Raji (cell line): Measurements from ENCODE around the gene KLF4.

Source experiments
- POLR2A ChIP-seq: IDR thresholded peaks from 2 replicates; pipeline ENCODE4 v1.6.1; 2011; ENCODE audit warnings: low read depth, low read length, control low read depth; ENCODE audit not compliant: insufficient read depth

The KLF4 gene

DNA sequence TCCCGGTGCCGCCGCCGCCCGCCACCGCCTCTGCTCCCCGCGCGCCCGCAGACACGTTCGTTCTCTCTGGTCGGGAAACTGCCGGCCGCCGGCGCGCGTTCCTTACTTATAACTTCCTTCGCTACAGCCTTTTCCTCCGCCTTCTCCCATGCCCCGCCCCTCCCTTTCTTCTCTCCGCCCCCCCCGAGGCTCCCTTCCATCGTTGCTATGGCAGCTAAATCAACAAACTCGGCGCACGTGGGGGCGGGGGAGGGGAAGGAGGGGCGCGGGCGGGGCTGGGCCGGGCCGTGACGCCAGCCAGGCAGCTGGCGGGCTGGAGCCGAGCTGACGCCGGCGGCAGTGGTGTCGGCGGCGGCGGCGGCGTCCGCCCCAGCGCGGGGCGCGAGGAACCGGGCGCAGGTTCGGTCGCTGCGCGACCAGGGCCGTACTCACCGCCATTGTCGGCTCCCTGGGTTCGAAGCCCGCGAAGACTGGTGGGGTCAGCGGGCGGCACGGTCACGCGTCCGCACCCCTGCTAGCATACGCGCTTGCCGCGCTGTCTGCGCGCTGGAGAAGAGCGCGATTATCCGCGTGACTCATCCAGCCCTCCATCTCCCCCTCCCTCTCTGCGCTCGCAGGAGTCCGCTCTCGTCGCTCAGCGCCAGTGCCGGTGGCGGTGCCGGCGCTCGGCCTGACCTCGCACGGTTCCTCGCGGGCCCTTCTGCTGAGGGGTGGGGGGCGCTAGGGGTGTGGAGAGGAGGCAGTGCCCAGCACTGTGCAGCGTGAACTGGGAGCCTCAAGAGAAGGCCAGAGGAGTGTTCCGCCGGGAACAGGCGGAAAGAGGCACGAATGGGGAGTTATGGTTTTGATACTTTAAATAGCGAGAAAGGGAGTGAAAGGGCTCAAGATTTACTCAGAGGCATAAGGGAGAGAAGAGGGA, at the start of gene KLF4:
Gene KLF4 (minus strand): TSS at position 83 of the 919 bp plus-strand sequence. CDS start 597 bp downstream, outside the sequence.
- TF ChIP-seq POLR2A, result no peak

DNA sequence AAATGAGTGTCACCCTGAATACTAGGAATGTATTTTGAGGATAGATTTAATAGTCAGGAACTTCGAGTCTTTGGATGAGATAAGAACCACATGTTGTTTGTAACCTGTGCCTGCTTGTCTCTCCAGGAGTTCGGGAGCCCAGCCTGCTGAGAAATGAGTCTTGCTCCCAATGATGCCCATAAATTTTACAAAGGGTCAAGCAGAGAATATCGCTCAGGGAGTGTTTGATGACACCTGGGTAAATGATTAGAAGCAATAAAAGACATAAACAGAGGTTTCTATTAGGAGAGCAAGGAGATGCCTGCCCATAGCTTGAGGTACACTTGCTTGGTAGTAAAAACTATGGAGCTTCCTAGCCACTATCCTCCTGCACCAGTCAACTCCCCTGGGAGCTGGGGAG, 46.9 kb upstream of the KLF4 start:
- TF ChIP-seq POLR2A, result no peak

DNA sequence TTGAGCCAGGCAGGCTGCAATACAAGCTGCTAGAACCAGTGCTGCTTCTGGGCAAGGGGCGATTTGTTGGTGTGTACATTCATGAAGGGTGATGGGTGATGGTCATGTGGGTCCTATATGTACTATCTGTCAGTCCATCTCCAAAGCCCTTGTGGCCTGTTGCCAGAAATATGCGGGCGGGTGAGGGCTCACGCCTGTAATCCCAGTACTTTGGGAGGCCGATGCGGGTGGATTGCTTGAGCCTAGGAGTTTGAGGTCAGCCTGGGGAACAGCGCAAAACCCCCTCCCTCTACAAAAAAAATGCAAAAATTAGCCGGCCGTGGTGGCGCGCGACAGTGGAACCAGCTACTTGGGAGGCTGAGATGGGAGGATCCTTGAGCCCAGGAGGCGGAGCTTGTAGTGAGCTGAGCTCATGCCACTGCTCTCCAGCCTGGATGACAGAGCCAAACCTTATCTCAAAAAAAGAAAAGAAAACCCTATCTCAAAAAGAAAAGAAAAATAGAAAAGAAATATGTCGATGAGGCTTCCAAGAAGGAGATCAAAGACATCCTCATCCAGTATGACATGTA, 45.0 kb upstream of the KLF4 start:
- TF ChIP-seq POLR2A, result no peak

DNA sequence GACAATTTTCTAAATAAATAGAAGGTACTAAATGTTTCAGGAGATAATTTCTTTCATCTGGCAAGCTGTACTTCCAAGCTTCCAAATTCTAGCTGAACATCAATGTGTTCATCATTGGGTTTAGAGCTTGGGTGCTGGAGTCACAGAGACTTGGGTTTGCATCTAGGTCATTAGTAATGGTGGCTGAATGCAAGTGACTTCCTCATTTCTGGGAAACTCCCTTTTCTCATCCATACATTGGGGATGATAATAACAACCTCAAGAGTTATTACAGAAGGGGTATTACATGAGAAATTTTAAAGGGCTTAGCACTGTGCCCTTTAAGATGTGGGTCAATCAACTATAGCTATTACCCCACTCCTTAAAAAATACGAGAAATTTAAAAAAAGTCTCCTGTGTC, 41.1 kb upstream of the KLF4 start:
- no peak for TF ChIP-seq POLR2A

DNA sequence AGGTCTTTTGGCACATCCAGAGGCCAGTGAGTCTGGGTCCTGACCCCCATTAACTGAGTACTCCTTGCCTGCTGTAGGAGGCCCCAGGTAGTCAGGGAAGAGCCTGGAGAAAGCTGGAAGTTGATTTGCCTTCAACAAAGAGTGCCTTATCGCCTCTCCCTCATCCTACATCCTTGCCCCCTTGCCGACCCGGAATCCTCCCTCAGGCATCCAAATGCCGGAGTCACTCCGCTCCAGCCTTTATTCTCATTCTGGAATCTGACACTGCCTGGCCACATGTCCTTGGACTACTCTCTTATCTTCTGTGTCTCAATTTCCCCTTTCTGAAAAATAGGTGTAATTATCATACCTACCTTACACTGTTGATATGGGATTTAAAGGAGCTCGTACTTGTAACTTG, 39.1 kb upstream of the KLF4 start:
- TF ChIP-seq POLR2A, result no peak

DNA sequence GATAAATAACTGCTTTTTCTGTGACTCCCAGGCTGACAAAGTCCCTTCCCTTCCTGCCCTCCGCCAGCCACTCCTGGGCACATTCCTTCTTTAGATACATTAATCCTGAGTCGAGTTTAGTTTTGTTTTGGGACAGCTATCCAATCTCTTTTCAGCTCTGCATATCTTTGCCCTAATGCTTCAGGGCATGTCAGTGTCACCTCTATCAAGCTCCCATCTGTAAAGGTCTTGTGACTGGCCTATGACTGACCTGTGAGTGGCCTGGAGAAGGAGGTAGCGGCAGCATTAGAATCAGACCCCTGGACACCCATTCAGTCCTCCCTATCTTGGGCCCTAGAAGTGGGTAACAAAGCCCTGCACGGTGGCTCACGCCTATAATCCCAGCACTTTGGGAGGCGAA, 34.0 kb upstream of the KLF4 start:
- no peak for TF ChIP-seq POLR2A

DNA sequence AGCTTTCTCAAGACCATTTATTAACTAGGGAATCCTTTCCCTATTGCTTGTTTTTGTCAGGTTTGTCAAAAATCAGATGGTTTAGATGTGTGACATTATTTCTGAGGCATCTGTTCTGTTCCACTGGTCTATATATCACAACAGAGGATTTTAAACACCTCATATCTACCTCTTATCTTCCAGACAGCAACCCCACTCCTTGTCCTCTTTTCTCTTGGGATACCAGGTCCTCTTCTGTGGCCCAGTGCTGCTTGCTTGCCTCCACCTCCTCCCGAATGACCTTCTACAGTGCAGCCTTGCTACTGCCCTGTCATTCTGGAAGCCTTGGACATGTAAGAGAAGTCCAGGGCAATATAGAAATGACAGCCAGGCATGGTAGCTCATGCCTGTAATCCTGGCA, 30.6 kb upstream of the KLF4 start:
- no peak for TF ChIP-seq POLR2A

DNA sequence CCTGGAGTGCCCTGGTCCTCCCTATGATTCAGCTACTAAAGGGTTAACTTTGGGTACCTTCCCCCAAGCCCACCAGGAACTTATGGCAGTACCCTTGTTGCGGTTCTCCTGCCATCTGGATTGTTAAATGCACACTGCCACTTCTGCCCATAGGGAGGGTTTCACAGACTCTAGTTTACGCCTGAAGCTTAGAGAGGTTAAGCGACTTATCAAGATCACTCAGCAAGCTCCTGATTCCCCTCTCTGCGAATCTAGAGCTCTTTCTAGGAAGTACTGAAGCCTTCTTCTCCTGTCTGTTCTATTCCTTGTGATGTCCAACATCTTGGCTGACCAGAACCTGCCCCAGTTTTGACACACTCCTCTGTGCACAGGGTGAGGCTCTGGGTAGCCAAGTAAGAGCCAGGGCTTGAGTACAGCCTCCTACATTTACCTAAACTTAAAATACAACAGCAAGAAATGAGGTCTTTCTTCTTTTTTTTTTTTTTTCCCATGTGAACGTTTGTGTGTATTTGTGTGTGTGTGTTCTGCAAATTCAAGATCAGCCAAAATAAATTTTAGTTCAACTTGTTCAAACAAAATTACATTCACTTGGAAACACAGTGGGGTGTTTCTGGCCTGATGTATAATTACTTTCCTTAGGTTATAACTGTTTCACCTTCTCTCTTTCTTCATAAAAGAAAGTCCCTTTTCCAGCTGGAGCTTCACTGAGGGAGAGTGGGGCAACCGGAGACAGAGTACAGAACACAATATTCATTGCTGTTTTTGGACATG, 28.7 kb upstream of the KLF4 start:
- no peak for TF ChIP-seq POLR2A

DNA sequence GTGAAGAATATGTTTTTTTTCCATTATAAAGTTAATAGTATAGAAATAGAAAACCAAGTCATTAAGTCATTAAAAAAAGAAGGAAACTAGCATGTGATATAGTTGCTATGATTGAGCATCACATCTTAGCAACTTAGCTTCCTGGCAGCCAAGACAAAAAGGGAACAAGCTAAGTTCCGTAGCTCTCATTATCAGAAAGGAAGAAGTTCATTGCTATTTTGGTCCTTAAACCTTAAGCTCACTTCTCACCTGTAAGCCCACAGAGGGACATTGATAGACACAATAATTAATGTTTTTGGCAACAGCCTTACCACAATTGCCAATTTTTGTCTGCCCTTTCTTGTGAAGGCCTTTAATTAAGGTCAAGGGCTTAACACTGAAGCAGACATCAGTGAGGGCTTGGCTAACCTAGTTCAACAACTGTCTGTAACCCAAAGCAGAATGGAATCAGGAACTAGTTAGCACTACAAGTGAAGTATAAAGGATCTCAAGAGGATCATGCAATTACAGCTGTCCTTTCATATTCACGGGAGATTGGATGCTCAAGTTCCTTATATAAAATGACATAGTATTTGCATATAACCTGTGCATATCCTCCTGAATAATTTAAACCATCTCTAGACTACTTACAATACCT, 24.0 kb upstream of the KLF4 start:
- TF ChIP-seq POLR2A, result no peak

DNA sequence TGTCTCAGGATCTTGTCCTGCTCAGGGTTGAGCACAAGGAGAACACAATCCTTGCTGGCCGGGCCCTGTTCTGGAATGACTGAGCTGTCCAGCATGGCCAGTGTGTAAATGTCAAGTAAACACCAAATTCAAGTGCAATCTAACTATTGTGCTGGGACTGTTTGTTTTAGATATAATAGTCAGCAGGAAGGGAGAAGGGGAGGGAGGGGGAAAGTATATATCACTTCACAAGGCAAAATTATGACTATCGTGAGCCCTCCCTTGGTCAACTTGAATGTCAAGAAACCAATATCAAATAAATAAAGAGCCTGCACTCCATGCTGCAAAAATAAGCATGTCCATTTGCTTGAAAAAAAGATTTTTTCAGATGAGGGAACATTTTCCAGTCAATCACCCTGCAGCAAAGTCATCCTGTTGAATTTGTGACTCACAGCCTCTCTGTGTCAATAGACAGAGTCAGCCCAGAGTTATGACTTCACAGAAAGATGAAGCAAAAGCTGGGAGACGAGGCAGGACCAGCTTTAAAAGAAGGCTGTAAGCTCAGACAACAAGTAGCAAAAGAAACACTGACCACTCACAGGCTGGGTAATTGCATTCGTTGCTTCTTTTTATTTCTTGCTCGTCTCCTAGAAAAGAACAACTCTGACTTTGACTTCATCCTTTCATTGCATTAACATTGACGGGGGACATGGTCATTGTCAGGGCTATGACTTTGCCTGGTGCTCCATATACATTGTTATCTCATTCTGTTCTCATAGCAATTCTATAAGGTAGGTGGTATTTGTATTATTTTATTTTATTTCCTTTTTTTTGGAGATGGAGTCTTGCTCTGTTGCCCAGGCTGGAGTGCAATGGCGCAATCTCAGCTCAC, 15.3 kb upstream of the KLF4 start:
- TF ChIP-seq POLR2A, result no peak

DNA sequence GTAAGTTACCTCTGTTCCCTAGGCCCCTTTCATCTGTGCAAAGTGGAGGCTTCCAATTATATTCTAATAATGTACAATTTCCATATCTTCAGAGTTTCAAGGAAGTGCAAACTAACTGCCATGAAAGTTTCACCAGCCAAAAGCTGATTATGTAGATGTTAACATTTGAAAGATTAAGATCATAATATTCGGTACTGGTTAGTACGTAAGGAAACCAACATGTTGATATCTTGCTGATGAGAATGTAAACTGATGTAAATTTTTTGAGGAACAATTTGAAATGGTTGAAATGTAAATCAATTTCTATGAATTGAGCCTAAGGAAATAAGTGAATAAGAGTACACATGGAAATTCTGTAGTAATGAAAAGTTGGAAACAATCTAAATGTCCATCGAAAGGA, 12.9 kb upstream of the KLF4 start:
- no peak for TF ChIP-seq POLR2A

DNA sequence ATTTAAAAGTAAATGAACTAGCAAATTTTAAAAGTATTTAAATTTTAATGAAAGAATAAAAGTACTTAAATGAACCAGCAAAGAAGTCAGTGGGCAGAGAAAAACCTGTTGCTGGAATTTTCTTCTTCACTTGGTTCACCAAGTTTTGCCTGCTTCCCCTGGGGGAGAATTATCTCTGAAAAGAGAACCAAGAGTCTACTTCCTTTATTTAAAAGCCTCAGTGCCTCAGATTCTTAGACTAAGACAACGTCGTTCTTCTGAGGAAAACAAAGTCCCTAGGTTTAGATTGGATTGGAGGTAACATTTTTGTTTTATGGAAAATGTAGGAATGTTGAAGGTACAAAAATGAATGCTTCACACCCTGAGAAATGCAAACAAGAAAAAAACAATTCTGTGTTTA, 7.4 kb upstream of the KLF4 start:
- no peak for TF ChIP-seq POLR2A

DNA sequence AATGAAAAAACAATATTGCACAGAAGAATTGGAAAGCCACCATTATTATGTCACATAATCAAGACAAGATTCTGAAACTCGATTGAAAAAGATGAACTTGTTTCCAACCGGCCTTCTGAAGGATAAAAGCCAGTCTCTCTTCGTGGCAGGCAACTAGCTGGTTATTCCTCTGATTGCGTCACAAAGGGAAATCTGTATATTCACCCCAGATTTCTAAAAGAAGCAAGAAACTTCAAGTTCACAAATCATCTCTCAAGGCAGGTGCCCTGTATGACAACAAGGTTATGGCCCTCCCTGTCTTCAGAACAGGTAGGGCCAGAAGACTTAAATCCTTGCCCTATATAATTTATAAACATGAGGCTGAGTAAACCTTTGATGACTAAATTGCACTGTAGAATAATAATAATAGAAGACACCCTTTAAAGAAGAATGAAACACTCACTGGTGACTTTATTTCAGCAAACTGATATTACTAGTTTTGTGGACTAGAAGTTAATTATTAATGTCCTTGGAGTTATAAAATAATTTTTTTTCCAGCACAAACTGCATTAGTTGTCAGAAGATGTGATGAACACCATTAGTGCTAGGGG, 2.9 kb upstream of the KLF4 start:
- no peak for TF ChIP-seq POLR2A
